Left ventricle myocardium superior (tissue), 1 donor: Measurements from ENCODE around the gene RHBDF2. TPM values are rescaled to one million over a fixed set of nuclear protein-coding genes. Genes with fewer than 3 reads are reported as not detected.
A peak's percentile ranks its signal among the peaks of the same experiment; 100 is the strongest.

Experiments used
- ATAC-seq: fragments of 200-7000 bp; cut with Tn5 transposase; one replicate; pipeline ENCODE4 v1.9.1; 2020; ENCODE audit warnings: mild to moderate bottlenecking, moderate library complexity
- DNase-seq: peaks from one replicate; pipeline ENCODE4 v3.0.0-alpha.2; 2020
- intact Hi-C: fragments of 100-400 bp; cut with micrococcal nuclease; formaldehyde crosslinking; loops from one replicate; pipeline ENCODE4 v1.11.0; 2022
- total RNA-seq: library from RNA; stranded (reverse); fragmentation: NEBNext Ultra II Directional; extraction: Animal tissue kit (Norgen Biotek cat#: 25700); gene quantifications from one replicate; pipeline ENCODE4 v1.2.1, GENCODE V29; 2021
- donor health status: DM: no; HTN: yes; CAD: no; lungs with severe emphysema.

RHBDF2 gene
- total RNA-seq, 1 donor from 2014 or later: 17.7 TPM

- intact Hi-C loops: no loop called here
- DNase-seq: no peak
- peak; percentile 43 for ATAC-seq
Measured at GRCh38 chr17:76469991-76470739, 31.1 kb downstream of the RHBDF2 start.

DNA sequence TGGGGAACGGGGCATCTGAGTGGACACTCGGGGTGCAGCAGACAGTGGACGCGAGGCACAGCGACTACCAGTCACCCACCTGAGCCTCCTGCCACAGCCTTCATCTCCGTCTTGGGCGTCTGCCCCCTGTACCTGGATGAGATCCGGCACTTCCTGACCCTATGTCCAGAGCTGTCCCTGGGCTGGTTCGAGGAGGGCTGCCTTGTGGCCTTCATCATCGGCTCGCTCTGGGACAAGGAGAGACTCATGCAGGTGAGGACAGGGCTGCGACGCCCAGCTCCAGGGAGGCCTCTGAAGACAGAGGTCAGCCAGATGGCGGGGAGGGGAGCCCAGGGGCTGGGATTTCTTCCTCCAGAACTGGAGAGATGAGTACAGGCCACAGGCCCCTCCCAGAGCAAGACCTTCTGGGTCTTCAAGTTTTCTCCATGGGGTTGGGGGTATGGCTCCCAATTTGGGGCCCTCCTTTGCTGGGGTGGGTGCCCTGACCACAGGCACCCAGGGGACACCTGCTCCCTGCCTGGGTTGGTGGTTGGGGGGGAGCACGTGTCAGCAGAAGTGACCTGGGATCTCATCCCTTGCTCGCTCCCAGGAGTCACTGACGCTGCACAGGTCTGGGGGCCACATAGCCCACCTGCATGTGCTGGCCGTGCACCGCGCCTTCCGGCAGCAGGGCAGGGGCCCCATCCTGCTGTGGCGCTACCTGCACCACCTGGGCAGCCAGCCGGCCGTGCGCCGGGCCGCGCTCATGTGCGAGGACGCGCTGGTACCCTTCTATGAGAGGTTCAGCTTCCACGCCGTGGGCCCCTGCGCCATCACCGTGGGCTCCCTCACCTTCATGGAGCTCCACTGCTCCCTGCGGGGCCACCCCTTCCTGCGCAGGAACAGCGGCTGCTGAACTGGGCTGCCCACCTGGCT lies 31.9 kb downstream of the RHBDF2 start:
- intact Hi-C loops: no loop called here
- ATAC-seq (no peak), DNase-seq (no peak)

DNA sequence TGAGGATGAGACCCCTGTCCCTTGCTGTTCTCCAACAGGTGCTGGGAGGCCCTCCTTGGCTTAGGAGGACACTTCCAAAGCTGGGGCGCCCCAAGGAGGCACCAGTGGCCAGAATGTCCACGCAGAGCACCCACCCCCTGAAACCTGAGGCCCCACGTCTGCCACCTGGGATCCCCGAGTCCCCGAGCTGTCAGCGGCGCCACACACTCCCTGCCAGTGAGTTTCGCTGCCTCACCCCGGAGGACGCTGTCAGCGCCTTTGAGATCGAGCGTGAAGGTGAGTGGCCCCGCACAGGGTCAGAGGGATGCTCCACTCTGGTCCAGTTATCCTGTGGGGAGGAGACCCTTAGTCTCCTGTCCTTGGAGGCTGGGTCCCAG lies 32.6 kb downstream of the RHBDF2 start:
- intact Hi-C loops: no loop called here
- DNase-seq (no peak), ATAC-seq (no peak)

DNA sequence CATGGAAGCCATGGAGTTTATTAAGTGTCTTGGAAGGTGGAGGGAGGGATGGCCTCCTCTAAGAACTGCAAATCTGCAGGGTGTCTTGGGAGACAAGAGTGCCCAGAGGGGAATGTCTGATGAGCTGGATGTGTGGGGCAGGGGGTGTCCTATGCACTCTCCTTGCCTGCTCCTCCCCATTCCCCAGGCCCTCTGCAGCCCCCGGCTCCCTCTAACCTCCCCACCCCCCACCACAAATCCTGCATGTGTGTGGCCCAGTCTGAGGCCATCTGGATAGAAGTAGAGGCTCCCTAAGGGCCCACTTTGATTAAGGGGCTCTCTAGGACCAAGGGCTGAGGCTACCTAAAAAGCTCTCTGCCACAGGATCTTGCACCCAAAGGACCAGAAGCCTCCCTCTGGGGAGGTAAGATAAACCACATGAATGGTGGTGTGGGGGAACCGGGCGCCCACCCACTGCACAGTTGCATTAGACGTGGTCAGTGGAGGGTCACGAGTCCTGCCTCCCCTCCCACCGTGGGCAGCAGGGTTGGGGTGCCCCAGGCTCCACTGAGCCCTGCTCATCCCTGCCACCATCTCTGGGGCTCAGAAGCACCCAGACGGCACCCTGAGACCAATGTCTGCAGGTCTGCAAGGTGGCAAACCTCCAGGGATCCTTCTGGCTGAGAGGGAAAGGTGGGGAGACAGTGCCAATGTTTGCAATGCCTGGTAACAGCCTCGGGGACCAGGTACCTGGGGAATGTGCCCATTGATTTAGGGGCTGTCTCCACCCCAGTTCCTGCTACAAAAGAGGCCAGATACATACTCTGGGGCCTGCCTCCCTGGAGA lies 33.2 kb downstream of the RHBDF2 start:
- intact Hi-C loops: loop anchor here (2.0 kb wide), 1 partner anchor 37 kb away; no protein-coding TSS in a partner anchor
- no peak for ATAC-seq
- peak; percentile 2 for DNase-seq

DNA sequence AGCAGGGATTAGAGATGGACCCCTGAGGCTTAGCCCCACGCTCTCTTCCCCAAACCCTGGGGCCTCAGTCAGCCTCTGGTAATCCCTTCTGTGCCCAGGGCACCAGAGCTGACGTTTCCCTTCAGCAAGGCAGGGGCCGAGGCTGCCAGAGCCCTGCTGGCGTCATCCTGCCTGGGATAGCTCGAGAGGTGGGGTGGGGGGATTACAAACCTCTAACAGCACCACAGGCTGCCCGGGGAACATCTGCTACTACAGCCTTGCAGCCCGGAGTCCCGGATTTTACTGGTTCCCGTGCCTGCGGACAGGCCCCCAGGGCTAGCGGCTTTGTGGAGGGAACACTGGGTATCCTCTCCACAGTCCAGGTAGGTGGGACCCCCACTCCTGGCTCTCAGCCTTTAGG lies 33.9 kb downstream of the RHBDF2 start, which contains the start of gene AANAT:
Gene AANAT, plus strand, starts transcription at position 238 of the 400 bp plus-strand sequence. CDS start 1,144 bp downstream, outside the sequence.
- intact Hi-C loops: loop anchor here (2.0 kb wide), 1 partner anchor 37 kb away; no protein-coding TSS in a partner anchor
- peak; percentile 22 for DNase-seq
- no peak for ATAC-seq

DNA sequence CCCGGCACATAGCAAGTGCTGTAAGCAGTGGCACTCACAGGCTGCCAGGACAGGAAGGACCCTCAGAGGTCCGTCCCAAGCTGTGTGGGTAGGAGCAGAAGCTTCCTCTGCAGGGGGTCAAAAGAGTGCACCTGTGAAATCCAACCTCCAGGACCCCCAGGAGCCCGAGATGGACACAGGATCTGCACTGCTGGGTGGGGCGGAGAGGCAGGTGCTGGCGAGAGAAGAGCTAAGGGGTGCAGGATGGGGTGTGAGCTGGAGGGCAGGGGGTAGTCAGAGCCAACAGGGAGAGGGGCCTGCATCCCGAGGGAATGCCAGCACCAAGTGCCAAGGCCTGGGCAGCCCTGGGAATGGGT lies 34.5 kb downstream of the RHBDF2 start:
- DNase-seq (no peak), ATAC-seq (no peak)
- intact Hi-C loops: loop anchor here (2.0 kb wide), 1 partner anchor 38 kb away; no protein-coding TSS in a partner anchor

DNA sequence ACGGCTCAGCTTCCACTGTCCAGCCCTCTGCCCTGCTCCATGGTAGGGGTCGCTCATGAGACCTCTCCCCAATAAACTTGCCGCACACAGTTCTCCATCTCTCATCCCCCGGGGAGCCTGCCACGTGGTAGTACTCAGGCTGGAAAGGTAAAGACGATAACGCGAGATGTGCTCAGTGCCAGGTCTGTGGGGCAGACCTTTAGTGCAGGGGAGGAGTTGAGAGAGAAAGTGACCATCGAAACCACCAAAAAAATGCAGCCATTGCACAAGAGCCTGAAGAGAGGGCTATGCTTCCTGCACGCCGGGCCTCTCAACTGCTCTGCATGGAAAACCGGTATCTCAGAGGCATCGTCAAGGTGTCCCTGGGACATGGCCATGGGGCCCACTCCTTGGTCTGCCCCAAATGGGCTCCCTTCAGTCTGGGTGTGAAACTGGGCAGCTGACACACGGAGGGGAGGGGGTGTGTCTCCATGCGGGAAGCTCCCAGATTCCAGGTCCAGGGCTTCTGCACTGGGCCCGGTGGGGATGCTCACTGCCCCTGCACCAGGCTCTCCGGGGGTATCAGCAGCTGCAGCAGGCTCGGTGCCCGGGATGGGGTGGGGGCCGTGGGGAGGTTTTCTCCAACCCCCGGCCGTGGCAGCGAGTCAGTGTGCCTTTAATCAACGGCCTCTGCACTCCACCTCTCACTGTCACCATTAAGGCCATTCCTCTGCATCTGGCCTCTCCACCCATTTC lies 38.5 kb downstream of the RHBDF2 start:
- intact Hi-C loops: no loop called here
- ATAC-seq (no peak), DNase-seq (no peak)

DNA sequence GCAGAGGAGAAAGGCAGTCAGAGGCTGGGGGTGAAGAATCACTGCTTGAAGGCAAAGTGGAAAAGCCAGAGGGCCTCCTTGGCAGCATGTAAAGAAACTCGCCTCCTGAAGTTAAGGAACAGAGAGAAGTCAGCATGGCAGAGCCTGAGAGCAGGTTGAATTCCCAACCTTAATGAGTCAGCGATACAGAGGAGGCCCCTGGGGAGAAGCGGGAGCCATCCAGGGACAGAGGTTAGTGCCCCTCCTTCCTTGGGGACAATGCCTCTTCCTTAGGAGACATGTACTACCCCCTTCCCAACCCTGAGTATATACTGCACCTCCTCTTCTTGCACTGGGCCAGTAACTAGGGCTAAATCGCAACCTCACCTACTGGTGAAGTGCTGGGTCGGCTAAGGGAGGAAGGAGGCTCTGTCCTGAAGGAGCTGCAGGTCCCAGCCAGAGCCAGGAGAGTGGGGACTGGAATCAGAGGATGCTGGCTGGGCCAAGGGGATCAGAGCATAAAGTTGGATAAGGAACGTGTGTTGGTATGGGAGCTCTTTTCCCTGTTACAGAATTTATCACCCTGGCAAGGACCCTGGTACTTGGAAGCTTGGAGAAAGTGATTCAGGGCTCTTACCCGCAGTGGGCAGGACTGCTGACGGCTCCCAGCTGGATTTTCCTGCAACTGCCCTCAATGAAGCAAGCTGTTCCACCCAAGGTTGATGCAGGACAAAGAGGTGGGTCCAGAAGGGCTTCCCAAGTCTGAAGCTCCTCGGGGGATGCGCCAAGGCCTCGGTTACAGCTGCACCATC lies 39.3 kb downstream of the RHBDF2 start:
- DNase-seq (no peak), ATAC-seq (no peak)
- intact Hi-C loops: no loop called here

DNA sequence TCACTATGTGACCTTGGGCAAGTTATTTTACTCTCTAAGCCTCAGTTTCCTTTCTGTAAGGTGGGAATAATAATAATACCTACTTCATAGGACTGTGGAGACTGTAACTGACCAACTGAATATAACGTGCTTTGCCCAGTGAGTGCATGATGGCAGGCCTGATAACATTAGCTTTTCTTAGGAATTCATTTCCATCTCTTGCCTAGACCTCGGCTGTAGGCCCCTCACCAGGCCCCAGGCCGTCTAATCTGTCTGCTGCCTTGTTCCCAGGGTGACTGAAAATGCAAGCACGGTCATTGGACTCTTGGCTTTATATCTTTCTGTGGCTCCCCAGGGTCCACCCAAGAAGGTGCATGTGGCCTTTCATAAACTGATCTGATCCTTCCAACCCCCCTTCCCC lies 41.5 kb downstream of the RHBDF2 start:
- intact Hi-C loops: loop anchor here (5.0 kb wide), 1 partner anchor 52 kb away; no protein-coding TSS in a partner anchor
- ATAC-seq (no peak), DNase-seq (no peak)

GRCh38 chr17:76458580-76459490 lies 42.4 kb downstream of the RHBDF2 start:
- intact Hi-C loops: loop anchor here (5.0 kb wide), 1 partner anchor 52 kb away; no protein-coding TSS in a partner anchor
- DNase-seq (peak; percentile 78), ATAC-seq (peak; percentile 86)

- intact Hi-C loops: no loop called here
- no peak for ATAC-seq
- DNase-seq: no peak
Measured at GRCh38 chr17:76453431-76453743, 47.8 kb downstream of the RHBDF2 start.

- DNase-seq: peak; percentile 94
- intact Hi-C loops: no loop called here
- ATAC-seq: peak; percentile 92
Measured at GRCh38 chr17:76452660-76453430, 48.4 kb downstream of the RHBDF2 start, which contains the start of gene UBE2O. TSS of gene UBE2O (minus strand) at chr17:76453152. CDS start at chr17:76453141, 11 bp downstream.

DNA sequence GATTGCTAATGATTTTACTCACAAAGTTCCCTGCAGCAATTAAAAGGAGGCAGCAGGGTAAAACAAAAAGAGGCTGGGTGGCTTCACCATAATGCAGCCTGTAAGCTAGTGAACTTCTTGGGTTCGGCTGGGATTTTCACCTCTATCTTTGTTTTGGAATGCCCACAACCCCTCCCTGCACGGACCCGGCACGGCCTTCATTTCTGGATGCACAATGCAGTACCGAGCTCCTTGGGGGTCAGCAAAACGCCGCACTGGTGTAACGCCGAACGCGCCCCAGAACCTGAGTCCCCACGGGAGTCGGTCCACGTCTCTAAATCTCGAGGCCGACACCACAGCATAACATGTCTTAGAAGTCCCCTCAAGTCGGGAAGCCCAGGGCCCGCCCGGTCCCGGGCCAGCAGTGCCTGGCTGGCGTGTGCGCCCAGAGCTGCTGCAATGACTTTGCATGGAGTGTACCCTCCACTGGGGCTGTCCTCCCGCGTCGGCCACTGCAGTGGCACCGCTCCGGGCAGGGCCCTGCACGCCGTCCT lies 49.0 kb downstream of the RHBDF2 start:
- DNase-seq (peak; percentile 50), ATAC-seq (peak; percentile 51)
- intact Hi-C loops: no loop called here

GRCh38 chr17:76451506-76451905 lies 49.7 kb downstream of the RHBDF2 start:
- intact Hi-C loops: no loop called here
- ATAC-seq (no peak), DNase-seq (no peak)

GRCh38 chr17:76449126-76449525 lies 52.1 kb downstream of the RHBDF2 start:
- ATAC-seq (no peak), DNase-seq (no peak)
- intact Hi-C loops: no loop called here
